AG09309 (cell line): ENCODE measurements around the gene PLEK.
"Not testable (repeated sequence)": the region's sequence is repeated elsewhere in the genome, so short reads cannot be mapped to it uniquely, and the experiment has no call there.

Experiments
- DNase-seq: peaks from one replicate; pipeline ENCODE4 v3.0.0-alpha.2; 2010; ENCODE audit warnings: low read depth
- H3K4me3 ChIP-seq: 2 replicates; pipeline ENCODE4 v1.5.1; 2011; ENCODE audit warnings: mild to moderate bottlenecking, low read depth, low read length, moderate library complexity; ENCODE audit not compliant: control insufficient read depth
- TF ChIP-seq, protein P1 (sequence below): IDR thresholded peaks from 2 replicates; pipeline ENCODE4 v1.5.1; 2011; ENCODE audit warnings: mild to moderate bottlenecking, low read depth, low read length, inconsistent platforms; ENCODE audit not compliant: insufficient read depth, control insufficient read depth; ENCODE audit errors: missing control alignments

Gene PLEK

DNA sequence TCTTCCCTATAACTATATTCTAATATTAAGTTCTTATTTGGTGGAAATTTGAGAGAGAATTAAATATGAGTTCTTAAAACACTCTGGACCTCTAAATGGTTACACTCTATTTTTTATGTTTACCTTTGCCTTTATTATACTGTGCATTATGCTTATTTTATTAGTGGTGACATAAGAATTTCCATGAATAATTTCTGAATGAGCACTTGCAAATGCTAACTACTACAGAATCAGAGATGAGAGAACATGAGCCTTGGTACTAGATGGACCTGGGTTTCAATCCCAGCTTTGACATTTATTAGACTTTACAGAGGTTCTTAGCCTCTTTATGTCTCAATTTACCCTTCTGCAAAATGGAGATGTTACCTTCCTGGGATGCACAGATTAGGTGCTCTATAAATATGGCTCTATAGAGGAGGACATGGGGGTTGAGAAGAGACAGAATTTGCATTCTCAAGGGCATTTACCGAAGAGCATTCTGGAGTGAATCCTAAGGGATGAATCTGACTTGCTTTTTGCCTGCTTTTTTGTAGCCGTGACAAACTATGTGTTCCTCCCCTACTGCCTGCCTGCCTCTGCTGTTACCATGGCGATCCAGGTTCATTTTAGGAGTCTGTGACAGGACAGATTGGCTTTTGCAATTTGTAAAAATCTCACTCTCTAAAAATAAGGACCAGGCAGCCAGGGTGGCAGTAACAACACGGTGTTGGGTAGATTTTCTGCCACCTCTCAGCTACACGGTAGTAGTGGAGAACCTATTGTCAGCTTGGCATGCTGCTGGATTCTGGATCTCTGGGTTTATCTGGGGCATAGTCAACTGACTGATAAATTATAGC is 24.6 kb upstream of the PLEK start:
- DNase-seq: no peak
- TF ChIP-seq, protein P1, sequence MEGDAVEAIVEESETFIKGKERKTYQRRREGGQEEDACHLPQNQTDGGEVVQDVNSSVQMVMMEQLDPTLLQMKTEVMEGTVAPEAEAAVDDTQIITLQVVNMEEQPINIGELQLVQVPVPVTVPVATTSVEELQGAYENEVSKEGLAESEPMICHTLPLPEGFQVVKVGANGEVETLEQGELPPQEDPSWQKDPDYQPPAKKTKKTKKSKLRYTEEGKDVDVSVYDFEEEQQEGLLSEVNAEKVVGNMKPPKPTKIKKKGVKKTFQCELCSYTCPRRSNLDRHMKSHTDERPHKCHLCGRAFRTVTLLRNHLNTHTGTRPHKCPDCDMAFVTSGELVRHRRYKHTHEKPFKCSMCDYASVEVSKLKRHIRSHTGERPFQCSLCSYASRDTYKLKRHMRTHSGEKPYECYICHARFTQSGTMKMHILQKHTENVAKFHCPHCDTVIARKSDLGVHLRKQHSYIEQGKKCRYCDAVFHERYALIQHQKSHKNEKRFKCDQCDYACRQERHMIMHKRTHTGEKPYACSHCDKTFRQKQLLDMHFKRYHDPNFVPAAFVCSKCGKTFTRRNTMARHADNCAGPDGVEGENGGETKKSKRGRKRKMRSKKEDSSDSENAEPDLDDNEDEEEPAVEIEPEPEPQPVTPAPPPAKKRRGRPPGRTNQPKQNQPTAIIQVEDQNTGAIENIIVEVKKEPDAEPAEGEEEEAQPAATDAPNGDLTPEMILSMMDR: no peak
- H3K4me3 ChIP-seq: no peak overlapping the region

DNA sequence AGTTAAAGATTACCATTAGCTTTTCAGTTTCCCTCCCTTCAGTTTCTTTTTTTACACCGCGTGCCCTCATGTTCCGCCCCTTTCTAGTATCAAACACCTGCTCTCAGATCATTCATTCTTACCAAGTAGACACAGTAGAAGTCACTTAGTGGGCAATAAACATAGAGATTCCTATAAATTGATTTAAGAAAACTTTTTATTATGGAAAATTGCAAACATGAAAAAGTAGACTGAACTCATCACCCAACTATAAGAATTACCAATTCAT is 24.1 kb upstream of the PLEK start:
- TF ChIP-seq, protein P1: no peak

DNA sequence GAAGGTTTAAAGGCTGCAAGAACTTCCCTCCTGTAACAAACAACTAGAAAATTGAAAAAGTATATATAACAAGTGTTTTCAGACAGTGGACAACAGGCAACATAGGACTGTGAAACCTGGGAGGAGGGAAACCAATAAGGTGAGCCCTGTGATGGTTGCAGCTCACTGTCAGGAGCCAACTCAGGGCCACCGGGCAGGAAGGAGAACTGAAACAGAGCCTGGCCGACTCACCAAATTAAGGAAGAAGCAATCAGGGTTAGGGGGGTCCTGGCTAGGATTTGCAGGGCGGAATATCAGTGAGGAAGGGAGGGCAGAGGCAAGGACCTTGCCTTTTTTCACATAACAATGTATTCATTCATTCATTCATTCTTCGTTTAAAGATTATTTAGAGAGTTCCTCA is 23.5 kb upstream of the PLEK start:
- no peak overlapping the region for H3K4me3 ChIP-seq
- DNase-seq: no peak
- TF ChIP-seq, protein P1: no peak

More for the DNA sequence above, 24.1 kb upstream of the PLEK start:
- DNase-seq: no peak
- no peak overlapping the region for H3K4me3 ChIP-seq

DNA sequence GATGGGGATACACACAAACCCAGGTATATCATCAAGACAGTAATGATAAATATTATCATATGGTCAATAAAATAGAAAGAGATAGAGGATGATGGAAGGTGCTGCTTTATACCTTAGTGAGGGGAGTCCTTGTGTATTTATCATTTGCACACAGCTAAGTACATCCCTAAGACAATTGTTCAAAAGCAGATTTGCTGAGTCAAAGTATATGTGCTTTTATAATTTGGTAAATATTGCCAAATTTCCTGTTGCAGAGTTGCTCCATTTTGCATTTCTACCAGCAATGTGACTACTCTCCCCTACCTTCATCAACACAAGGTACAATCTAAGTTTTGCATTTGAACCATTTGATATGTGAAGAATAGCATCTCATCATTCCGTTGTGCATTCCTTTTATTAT is 22.6 kb upstream of the PLEK start:
- no peak overlapping the region for H3K4me3 ChIP-seq
- TF ChIP-seq, protein P1: no peak
- DNase-seq: no peak

DNA sequence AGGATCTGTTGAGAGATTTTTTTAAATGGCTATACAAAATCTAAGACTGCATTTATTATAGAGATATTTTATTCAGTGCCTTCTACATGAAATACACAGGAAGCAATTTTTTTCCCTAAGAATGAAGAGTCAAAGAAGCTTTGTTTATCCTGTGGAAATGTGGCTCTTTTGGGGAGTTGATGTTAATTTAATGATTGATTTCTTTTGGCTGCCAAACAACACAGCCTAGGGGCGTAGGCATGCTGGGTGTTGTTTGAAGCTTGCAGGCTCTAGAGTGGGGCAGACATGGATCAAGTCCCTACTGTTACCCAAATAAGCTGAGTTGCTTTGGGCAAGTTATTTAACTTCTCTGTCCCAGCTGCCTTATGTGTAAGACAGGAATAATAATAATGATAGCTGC is 21.1 kb upstream of the PLEK start:
- TF ChIP-seq, protein P1: no peak
- no peak overlapping the region for H3K4me3 ChIP-seq
- DNase-seq: no peak

DNA sequence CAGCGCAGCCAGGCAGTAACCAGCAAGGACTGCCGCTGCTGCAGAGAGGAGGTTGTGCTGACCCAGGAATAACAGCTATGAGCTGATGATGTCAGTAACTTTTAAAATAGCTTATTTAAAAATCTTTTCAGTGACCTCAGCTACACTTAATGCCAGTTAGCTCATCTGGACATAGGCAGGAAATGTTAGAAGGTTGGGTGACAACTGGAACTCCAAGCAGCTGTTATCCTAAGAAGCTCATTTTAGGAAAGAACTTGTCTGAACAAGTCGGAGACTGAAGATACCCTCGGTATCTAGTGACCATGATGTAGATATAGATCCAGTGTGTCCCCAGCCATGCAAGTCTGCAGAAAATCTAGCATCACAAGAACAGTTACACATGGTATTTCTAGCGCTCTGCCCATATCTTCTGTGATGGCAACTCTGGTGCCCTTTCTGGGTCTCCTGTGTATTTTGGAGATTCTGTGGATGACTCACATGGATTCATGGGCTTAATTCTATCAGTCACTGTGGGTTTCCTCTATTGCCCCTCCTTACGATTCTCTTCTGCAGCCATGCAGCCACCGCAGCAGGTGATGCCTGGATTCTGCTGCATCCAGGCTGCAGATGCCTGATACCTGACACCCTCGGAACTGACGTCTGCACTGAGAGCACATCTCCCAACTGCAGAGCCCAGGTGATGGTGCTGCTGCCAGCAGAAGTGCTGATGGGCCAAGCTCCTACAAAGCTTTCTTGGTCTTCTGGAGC is 19.8 kb upstream of the PLEK start:
- TF ChIP-seq, protein P1: no peak
- DNase-seq: no peak

DNA sequence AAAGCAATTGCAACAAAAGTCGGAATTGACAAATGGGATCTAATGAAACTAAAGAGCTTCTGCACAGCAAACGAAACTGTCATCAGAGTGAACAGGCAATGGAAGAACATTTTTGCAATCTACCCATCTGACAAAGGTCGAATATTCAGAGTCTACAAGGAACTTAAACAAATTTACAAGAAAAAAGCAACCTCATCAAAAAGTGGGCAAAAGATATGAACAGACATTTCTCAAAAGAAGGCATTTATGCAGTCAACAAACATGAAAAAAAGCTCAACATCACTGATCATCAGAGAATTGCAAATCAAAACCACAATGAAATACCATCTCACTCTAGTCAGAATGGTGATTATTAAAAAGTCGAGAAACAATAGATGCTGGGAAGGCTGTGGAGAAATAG is 16.0 kb upstream of the PLEK start:
- H3K4me3 ChIP-seq, DNase-seq: not testable (repeated sequence)

More for the DNA sequence above, 19.8 kb upstream of the PLEK start:
- H3K4me3 ChIP-seq: no peak overlapping the region
